IPS DF 4.7 (cell line): ENCODE results near the gene CNNM2.
A peak's percentile ranks its signal among the peaks of the same experiment; 100 is the strongest.

ENCODE experiments used
- DNase-seq: peaks from one replicate; pipeline ENCODE4 v3.0.0-alpha.2; 2013; ENCODE audit warnings: low spot score; ENCODE audit errors: extremely low read depth

Gene CNNM2

GRCh38 chr10:103069453-103070331 lies 151.6 kb downstream of the CNNM2 start:
- peak; percentile 41 for DNase-seq

- DNase-seq: no peak
Measured at GRCh38 chr10:103072276-103072675, 154.2 kb downstream of the CNNM2 start.

GRCh38 chr10:103072891-103073290 lies 154.8 kb downstream of the CNNM2 start:
- DNase-seq: no peak

- no peak for DNase-seq
Measured at GRCh38 chr10:103077020-103077419, 158.9 kb downstream of the CNNM2 start.

- DNase-seq: no peak
Measured at GRCh38 chr10:103077491-103078308, 159.6 kb downstream of the CNNM2 start.

- no peak for DNase-seq
Measured at GRCh38 chr10:103078309-103078615, 160.2 kb downstream of the CNNM2 start.

- no peak for DNase-seq
Measured at GRCh38 chr10:103078676-103079075, 160.6 kb downstream of the CNNM2 start.

- DNase-seq: no peak
Measured at GRCh38 chr10:103079100-103079499, 161.0 kb downstream of the CNNM2 start.

GRCh38 chr10:103079946-103080345 lies 161.9 kb downstream of the CNNM2 start:
- no peak for DNase-seq

- DNase-seq: no peak
Measured at GRCh38 chr10:103080891-103081581, 162.9 kb downstream of the CNNM2 start.

GRCh38 chr10:103082683-103083082 lies 164.6 kb downstream of the CNNM2 start:
- no peak for DNase-seq

GRCh38 chr10:103083266-103083976 lies 165.3 kb downstream of the CNNM2 start:
- DNase-seq: no peak

GRCh38 chr10:103083977-103084320 lies 165.9 kb downstream of the CNNM2 start:
- no peak for DNase-seq

- DNase-seq: no peak
Measured at GRCh38 chr10:103086261-103086660, 168.2 kb downstream of the CNNM2 start.

- DNase-seq: no peak
Measured at GRCh38 chr10:103086799-103087198, 168.7 kb downstream of the CNNM2 start.

GRCh38 chr10:103089493-103089892 lies 171.4 kb downstream of the CNNM2 start:
- no peak for DNase-seq

GRCh38 chr10:103090911-103091310 lies 172.8 kb downstream of the CNNM2 start:
- DNase-seq: no peak

- DNase-seq: no peak
Measured at GRCh38 chr10:103095005-103095404, 176.9 kb downstream of the CNNM2 start.

- DNase-seq: no peak
Measured at GRCh38 chr10:103096130-103096529, 178.0 kb downstream of the CNNM2 start.

GRCh38 chr10:103098240-103098639 lies 180.1 kb downstream of the CNNM2 start:
- no peak for DNase-seq

- DNase-seq: no peak
Measured at GRCh38 chr10:103100620-103101019, 182.5 kb downstream of the CNNM2 start.
